OCI-LY3 (cell line): ENCODE measurements around the gene PPP1R15A.

ENCODE experiments used
- EZH2phosphoT487 ChIP-seq: fragments of 200-600 bp; shearing (Covaris generic); IDR thresholded peaks from 2 replicates; pipeline ENCODE4 v1.6.1; 2018; ENCODE audit warnings: antibody characterized with exemption, mixed run types, low read depth
- TF ChIP-seq, protein P1 (sequence below): fragments of 200-600, 300-600 bp; sonication (generic); IDR thresholded peaks from 2 replicates; pipeline ENCODE4 v1.5.1; 2014; ENCODE audit warnings: antibody characterized with exemption, low read length, low read depth

DNA sequence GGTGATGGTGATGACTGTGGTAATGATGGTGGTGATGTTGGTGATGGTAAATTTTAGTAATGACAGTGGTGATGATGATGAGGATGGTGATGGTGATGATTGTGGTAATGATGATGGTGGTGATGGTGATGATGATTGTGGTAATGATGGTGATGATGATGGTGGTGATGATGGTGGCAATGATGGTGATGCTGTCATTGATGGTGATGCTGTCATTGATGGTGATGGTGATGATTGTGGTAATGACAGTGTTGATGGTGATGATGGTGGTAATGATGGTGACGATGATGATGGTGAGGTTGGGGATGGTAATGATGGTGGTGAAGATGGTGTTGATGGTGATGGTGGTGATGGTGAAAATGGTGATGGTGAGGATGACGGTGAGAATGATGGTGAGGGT is 49.7 kb upstream of the PPP1R15A start:
- TF ChIP-seq, protein P1, sequence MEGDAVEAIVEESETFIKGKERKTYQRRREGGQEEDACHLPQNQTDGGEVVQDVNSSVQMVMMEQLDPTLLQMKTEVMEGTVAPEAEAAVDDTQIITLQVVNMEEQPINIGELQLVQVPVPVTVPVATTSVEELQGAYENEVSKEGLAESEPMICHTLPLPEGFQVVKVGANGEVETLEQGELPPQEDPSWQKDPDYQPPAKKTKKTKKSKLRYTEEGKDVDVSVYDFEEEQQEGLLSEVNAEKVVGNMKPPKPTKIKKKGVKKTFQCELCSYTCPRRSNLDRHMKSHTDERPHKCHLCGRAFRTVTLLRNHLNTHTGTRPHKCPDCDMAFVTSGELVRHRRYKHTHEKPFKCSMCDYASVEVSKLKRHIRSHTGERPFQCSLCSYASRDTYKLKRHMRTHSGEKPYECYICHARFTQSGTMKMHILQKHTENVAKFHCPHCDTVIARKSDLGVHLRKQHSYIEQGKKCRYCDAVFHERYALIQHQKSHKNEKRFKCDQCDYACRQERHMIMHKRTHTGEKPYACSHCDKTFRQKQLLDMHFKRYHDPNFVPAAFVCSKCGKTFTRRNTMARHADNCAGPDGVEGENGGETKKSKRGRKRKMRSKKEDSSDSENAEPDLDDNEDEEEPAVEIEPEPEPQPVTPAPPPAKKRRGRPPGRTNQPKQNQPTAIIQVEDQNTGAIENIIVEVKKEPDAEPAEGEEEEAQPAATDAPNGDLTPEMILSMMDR, result no peak
- TF ChIP-seq EZH2phosphoT487, result no peak
